ENCODE data around the gene NCSTN.
A peak's percentile ranks its signal among the peaks of the same experiment; 100 is the strongest.

The NCSTN gene

GRCh38 chr1:160363951-160364735 is 21.0 kb downstream of the NCSTN start:
- DNase-seq (ENCODE audit: low read depth, low spot score): no peak
- H3K4me3 ChIP-seq (ENCODE audit: insufficient read length, low read depth): no peak overlapping the region
- H3K4me1 ChIP-seq (ENCODE audit: insufficient read depth, insufficient read length): peaks cover 23% of the 10 kb centered on the region
- peak overlapping the region; percentile 22 for H3K9ac ChIP-seq (ENCODE audit: insufficient read length, low read depth)
- H3K36me3 ChIP-seq (ENCODE audit: insufficient read depth, insufficient read length, low read length): peaks cover 25% of the 10 kb centered on the region
- H3K9me3 ChIP-seq (ENCODE audit: insufficient read depth, low read length): no peaks in the 10 kb centered on the region
- TF ChIP-seq ZNF274 (IDR thresholded peaks at IDR 0.05; ENCODE audit: low read depth, low read length) (no peak), YY1 (IDR thresholded peaks at IDR 0.05; ENCODE audit: insufficient read depth, insufficient read length) (no peak), SUZ12 (IDR thresholded peaks at IDR 0.05; ENCODE audit: extremely low read depth, insufficient read depth, insufficient read length) (no peak)
- H3K27me3 ChIP-seq (ENCODE audit: insufficient read depth, insufficient read length): no peaks in the 10 kb centered on the region

DNA sequence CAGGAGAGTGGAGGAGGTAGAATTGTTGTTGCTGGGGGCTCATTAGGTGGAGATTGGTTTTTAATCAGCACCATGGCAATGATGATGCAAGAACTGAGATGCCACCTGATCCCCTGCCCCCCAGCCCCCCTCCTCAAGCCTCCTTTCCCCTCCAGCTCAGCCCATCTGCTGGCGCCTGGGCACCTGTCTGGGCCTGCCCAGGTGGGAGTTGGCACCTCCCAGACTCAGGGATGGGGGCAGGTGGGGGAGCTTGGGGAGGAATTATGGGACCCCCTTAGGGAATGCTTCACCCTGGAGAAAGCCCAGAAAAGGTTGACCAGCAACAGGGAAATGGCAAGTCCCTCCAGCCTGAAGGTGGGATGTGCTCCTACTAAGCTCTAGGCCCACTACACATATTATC is 22.1 kb downstream of the NCSTN start:
- TF ChIP-seq ZNF274 (IDR thresholded peaks at IDR 0.05; ENCODE audit: low read depth, low read length) (no peak), YY1 (IDR thresholded peaks at IDR 0.05; ENCODE audit: insufficient read depth, insufficient read length) (no peak), SUZ12 (IDR thresholded peaks at IDR 0.05; ENCODE audit: extremely low read depth, insufficient read depth, insufficient read length) (no peak)
- H3K4me3 ChIP-seq (ENCODE audit: insufficient read length, low read depth): no peak overlapping the region
- peaks cover 23% of the 10 kb centered on the region for H3K4me1 ChIP-seq (ENCODE audit: insufficient read depth, insufficient read length)
- DNase-seq (ENCODE audit: low read depth, low spot score): no peak
- H3K27me3 ChIP-seq (ENCODE audit: insufficient read depth, insufficient read length): no peaks in the 10 kb centered on the region
- no peaks in the 10 kb centered on the region for H3K9me3 ChIP-seq (ENCODE audit: insufficient read depth, low read length)
- H3K36me3 ChIP-seq (ENCODE audit: insufficient read depth, insufficient read length, low read length): peaks cover 13% of the 10 kb centered on the region
- H3K9ac ChIP-seq (ENCODE audit: insufficient read length, low read depth): no peak overlapping the region

GRCh38 chr1:160366731-160367515 is 23.7 kb downstream of the NCSTN start, which contains the start of gene NHLH1:
Gene NHLH1, plus strand, starts transcription at chr1:160367071. Its CDS starts 3,661 bp downstream, at chr1:160370732.
- Histone ChIP-seq H3K9ac (ENCODE audit: insufficient read length, low read depth) (no peak within 1 kb of the TSS), H3K27me3 (ENCODE audit: insufficient read depth, insufficient read length) (no peaks in the 10 kb centered on the region), H3K4me3 (ENCODE audit: insufficient read length, low read depth) (no peak within 1 kb of the TSS), H3K36me3 (ENCODE audit: insufficient read depth, insufficient read length, low read length) (no peaks in the 10 kb centered on the region), H3K4me1 (ENCODE audit: insufficient read depth, insufficient read length) (peaks cover 18% of the 10 kb centered on the region), H3K9me3 (ENCODE audit: insufficient read depth, low read length) (no peaks in the 10 kb centered on the region)
- DNase-seq (ENCODE audit: low read depth, low spot score): no peak
- no peak for TF ChIP-seq ZNF274 (IDR thresholded peaks at IDR 0.05; ENCODE audit: low read depth, low read length)
- no peak for TF ChIP-seq YY1 (IDR thresholded peaks at IDR 0.05; ENCODE audit: insufficient read depth, insufficient read length)
- TF ChIP-seq SUZ12 (IDR thresholded peaks at IDR 0.05; ENCODE audit: extremely low read depth, insufficient read depth, insufficient read length): no peak

GRCh38 chr1:160367516-160367900 is 24.3 kb downstream of the NCSTN start:
- no peak for DNase-seq (ENCODE audit: low read depth, low spot score)
- peaks cover 15% of the 10 kb centered on the region for H3K4me1 ChIP-seq (ENCODE audit: insufficient read depth, insufficient read length)
- H3K36me3 ChIP-seq (ENCODE audit: insufficient read depth, insufficient read length, low read length): no peaks in the 10 kb centered on the region
- TF ChIP-seq ZNF274 (IDR thresholded peaks at IDR 0.05; ENCODE audit: low read depth, low read length): no peak
- no peak for TF ChIP-seq YY1 (IDR thresholded peaks at IDR 0.05; ENCODE audit: insufficient read depth, insufficient read length)
- no peak for TF ChIP-seq SUZ12 (IDR thresholded peaks at IDR 0.05; ENCODE audit: extremely low read depth, insufficient read depth, insufficient read length)
- H3K4me3 ChIP-seq (ENCODE audit: insufficient read length, low read depth): no peak overlapping the region
- no peak overlapping the region for H3K9ac ChIP-seq (ENCODE audit: insufficient read length, low read depth)
- no peaks in the 10 kb centered on the region for H3K9me3 ChIP-seq (ENCODE audit: insufficient read depth, low read length)
- H3K27me3 ChIP-seq (ENCODE audit: insufficient read depth, insufficient read length): no peaks in the 10 kb centered on the region

DNA sequence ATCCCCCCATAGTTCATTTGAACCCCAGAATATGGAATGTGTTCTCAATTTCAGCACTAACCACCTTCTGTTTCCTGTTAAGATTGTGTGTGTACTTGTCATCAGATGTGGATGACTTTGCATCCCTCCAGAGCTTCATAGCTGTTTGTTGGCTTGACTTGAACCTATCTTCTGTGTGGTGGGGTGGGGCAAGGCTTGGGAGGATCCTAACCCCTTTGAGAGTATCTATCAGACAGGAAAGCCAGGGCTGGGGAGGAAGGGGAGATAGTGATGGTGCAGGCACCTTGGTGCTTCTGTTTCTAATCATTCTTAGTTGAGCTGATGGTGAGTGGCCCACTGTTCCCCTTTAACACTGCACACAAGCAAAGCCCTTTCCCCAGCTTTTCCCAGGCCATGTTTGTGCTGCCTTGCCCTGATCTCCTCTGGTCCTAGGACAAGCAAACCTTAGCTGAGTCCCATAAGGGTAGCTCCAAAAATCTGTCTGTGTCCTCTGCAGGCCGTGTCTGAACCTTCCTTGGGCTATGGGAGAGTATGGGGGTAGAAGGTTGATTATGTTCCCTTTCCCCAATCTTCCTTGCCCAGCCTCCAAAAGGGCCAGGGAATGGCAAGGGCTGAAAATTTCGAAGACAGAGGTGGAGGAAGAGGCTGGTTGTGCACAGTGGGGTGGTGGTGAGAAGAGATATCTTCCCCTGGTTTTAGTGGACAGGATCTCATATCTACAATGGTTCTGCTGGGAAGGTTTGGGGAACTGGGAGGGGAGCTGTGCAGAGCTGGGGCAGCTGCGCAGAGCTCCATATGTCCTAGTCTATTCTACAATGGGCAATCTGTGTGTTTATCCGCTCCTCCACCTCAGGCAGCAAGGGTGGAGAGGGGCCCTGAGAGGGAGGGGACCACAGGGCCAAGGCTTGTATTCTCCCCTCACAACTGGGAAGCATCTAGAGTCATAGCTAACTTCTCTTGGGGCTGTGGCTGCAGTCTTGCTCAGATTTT is 25.0 kb downstream of the NCSTN start:
- Histone ChIP-seq H3K36me3 (ENCODE audit: insufficient read depth, insufficient read length, low read length) (no peaks in the 10 kb centered on the region), H3K9me3 (ENCODE audit: insufficient read depth, low read length) (no peaks in the 10 kb centered on the region), H3K9ac (ENCODE audit: insufficient read length, low read depth) (no peak overlapping the region), H3K4me3 (ENCODE audit: insufficient read length, low read depth) (no peak overlapping the region), H3K4me1 (ENCODE audit: insufficient read depth, insufficient read length) (peaks cover 9% of the 10 kb centered on the region), H3K27me3 (ENCODE audit: insufficient read depth, insufficient read length) (no peaks in the 10 kb centered on the region)
- TF ChIP-seq ZNF274 (IDR thresholded peaks at IDR 0.05; ENCODE audit: low read depth, low read length) (no peak), YY1 (IDR thresholded peaks at IDR 0.05; ENCODE audit: insufficient read depth, insufficient read length) (no peak), SUZ12 (IDR thresholded peaks at IDR 0.05; ENCODE audit: extremely low read depth, insufficient read depth, insufficient read length) (no peak)
- no peak for DNase-seq (ENCODE audit: low read depth, low spot score)

DNA sequence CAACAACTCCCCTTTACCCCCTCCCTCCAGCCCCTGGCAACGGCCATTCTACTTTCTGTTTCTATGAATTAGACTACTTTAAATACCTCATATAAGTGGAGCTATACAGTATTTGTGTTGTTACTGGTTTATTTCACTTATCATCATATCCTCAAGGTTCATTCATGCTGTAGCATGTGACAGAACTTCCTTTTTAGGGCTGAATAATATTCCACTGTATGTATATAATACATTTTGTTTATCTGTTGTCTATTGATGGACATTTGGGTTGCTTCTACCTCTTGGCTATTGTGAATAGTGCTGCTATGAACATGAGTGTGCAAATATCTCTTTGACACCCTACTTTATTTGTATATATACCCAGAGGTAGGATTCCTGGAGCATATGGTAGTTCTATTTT is 25.9 kb downstream of the NCSTN start:
- H3K27me3 ChIP-seq (ENCODE audit: insufficient read depth, insufficient read length): no peaks in the 10 kb centered on the region
- no peaks in the 10 kb centered on the region for H3K36me3 ChIP-seq (ENCODE audit: insufficient read depth, insufficient read length, low read length)
- DNase-seq (ENCODE audit: low read depth, low spot score): no peak
- TF ChIP-seq SUZ12 (IDR thresholded peaks at IDR 0.05; ENCODE audit: extremely low read depth, insufficient read depth, insufficient read length) (no peak), ZNF274 (IDR thresholded peaks at IDR 0.05; ENCODE audit: low read depth, low read length) (no peak), YY1 (IDR thresholded peaks at IDR 0.05; ENCODE audit: insufficient read depth, insufficient read length) (no peak)
- peaks cover 10% of the 10 kb centered on the region for H3K4me1 ChIP-seq (ENCODE audit: insufficient read depth, insufficient read length)
- H3K4me3 ChIP-seq (ENCODE audit: insufficient read length, low read depth): no peak overlapping the region
- no peaks in the 10 kb centered on the region for H3K9me3 ChIP-seq (ENCODE audit: insufficient read depth, low read length)
- no peak overlapping the region for H3K9ac ChIP-seq (ENCODE audit: insufficient read length, low read depth)
